AG09319 (cell line): ENCODE measurements around the gene SEMA3G.

Source experiments
- DNase-seq: peaks from one replicate; pipeline ENCODE4 v3.0.0-alpha.2; 2010; ENCODE audit warnings: low read depth; ENCODE audit errors: extremely low read depth
- CTCF ChIP-seq: IDR thresholded peaks from 2 replicates; pipeline ENCODE4 v1.5.1; 2011; ENCODE audit warnings: low read depth, mild to moderate bottlenecking, inconsistent platforms, low read length, moderate library complexity

SEMA3G gene

GRCh38 chr3:52388933-52389332 lies 56.0 kb downstream of the SEMA3G start:
- no peak for TF ChIP-seq CTCF
- DNase-seq: no peak

DNA sequence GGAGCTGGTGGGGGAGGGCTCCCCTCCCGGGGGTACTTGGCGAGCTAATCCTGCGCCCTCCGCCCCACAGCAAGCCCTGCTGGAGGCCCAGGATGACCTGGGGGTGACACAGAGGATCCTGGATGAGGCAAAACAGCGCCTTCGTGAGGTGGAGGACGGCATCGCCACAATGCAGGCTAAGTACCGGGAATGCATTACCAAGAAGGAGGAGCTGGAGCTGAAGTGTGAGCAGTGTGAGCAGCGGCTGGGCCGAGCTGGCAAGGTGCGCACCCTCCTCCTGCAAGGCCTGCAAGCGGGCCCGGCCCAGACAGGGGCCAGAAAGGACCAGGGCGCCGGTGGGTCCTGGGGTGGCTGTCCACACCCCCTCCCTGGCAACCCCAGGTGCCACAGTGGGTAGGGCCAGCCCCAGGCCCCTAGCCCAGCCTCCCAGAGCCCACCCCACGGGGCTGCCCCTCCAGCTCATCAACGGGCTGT lies 56.5 kb downstream of the SEMA3G start:
- TF ChIP-seq CTCF: no peak
- DNase-seq: no peak

- no peak for DNase-seq
- no peak for TF ChIP-seq CTCF
Observed at GRCh38 chr3:52387481-52387880, 57.4 kb downstream of the SEMA3G start.

- DNase-seq: no peak
- peak; percentile 47 for TF ChIP-seq CTCF
Observed at GRCh38 chr3:52385157-52385556, 59.7 kb downstream of the SEMA3G start.

GRCh38 chr3:52384019-52384761 lies 60.7 kb downstream of the SEMA3G start:
- TF ChIP-seq CTCF: no peak
- no peak for DNase-seq

GRCh38 chr3:52383446-52383845 lies 61.5 kb downstream of the SEMA3G start:
- no peak for TF ChIP-seq CTCF
- DNase-seq: no peak
